ENCODE data around the gene ASPHD2. TPM values are rescaled to one million over a fixed set of nuclear protein-coding genes. Genes with fewer than 3 reads are reported as not detected.
"Not testable (repeated sequence)": the region's sequence is repeated elsewhere in the genome, so short reads cannot be mapped to it uniquely, and the experiment has no call there.

The ASPHD2 gene
- total and polyA plus RNA-seq, 2 donors = 2.1 to 2.9 TPM

DNA sequence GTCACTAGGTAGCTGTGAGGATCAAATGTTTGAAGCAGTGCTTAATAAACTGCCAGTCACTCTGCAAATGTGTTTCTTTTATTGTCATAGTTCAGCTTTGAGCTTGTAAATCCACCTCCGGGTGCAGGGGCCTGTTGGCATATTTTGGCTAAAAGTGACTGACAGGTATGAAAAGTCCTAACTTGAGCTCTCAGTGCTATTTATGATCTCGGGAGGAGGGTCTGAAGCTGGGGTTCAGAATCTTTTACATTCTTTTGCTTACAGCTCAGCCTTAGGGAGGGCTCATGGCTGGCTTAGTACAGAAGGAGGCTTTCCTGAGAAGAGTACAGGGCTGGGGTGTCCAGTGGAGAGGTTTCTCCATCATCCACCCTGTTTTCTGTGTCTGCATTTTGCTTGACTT, 1.5 kb downstream of the ASPHD2 start:
- no peak overlapping the region for H3K27ac ChIP-seq (ENCODE audit: low read depth in 1 of 2, low read length in 1 of 2)
- H3K4me1 ChIP-seq (ENCODE audit: control insufficient read depth in 2 of 2, insufficient read depth in 2 of 2, low read length in 2 of 2) = peaks cover 13 to 14% of the 10 kb centered on the region in 2 donors
- peaks cover 0 to 4% of the 10 kb centered on the region in 2 donors for H3K9me3 ChIP-seq (ENCODE audit: control insufficient read depth in 2 of 2, insufficient read depth in 1 of 2, low read length in 1 of 2)
- 93% methylated on average over 2 of the region's 2 CpGs for WGBS
- H3K4me3 ChIP-seq (ENCODE audit: low read length in 2 of 2) = no peak overlapping the region
- peaks cover 0 to 3% of the 10 kb centered on the region in 2 donors for H3K36me3 ChIP-seq (ENCODE audit: control insufficient read depth in 2 of 2, insufficient read depth in 2 of 2, low read length in 1 of 2)
- DNase-seq (ENCODE audit: low read depth in 6 of 9, low spot score in 9 of 9) = no peak
- peaks cover 7 to 27% of the 10 kb centered on the region in 2 donors for H3K27me3 ChIP-seq (ENCODE audit: control insufficient read depth in 2 of 2, insufficient read depth in 1 of 2, low read length in 1 of 2)

DNA sequence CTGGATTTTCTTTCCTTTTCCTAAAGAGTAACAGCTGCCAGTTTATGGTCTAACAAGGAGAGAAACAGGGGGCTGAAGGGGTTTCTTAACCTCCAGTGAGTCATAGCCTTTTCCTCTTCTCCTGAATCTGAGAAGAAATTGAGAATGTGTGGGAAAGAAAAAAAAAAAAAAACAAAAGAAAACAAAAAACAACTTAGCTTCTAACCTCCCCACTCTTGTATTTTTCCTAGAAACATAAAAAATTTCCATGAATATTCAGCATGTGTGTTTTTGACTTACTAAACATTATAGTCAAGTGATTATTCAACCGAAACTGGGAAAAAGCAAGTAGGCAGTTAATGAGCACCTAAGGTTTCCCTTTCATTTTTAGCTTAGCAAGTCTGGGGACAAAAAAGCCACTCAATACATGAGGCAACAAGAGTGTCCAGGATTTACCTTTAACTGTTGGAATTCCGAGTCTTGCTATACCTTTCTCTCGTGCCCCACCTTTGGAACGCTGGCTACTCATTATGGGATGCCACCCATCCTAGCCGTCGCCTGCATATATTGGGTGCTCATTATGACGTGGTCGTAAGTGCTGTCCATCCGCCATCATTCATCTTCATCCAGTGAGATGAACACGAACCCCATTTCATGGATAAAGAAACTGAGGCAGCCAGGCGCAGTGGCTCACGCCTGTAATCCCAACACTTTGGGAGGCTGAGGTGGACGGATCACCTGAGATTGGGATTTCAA, 2.4 kb downstream of the ASPHD2 start:
- 97% methylated on average over 13 of the region's 13 CpGs for WGBS
- peak in 1 of 9 donors; percentile 7 for DNase-seq (ENCODE audit: low read depth in 6 of 9, low spot score in 9 of 9)
- Histone ChIP-seq H3K36me3 (ENCODE audit: control insufficient read depth in 2 of 2, insufficient read depth in 2 of 2, low read length in 1 of 2) (peaks cover 0 to 3% of the 10 kb centered on the region in 2 donors), H3K9me3 (ENCODE audit: control insufficient read depth in 2 of 2, insufficient read depth in 1 of 2, low read length in 1 of 2) (peaks cover 0 to 4% of the 10 kb centered on the region in 2 donors), H3K4me1 (ENCODE audit: control insufficient read depth in 2 of 2, insufficient read depth in 2 of 2, low read length in 2 of 2) (peaks cover 13 to 14% of the 10 kb centered on the region in 2 donors), H3K27me3 (ENCODE audit: control insufficient read depth in 2 of 2, insufficient read depth in 1 of 2, low read length in 1 of 2) (peaks cover 7 to 23% of the 10 kb centered on the region in 2 donors), H3K4me3 (ENCODE audit: low read length in 2 of 2) (no peak overlapping the region), H3K27ac (ENCODE audit: low read depth in 1 of 2, low read length in 1 of 2) (no peak overlapping the region)

DNA sequence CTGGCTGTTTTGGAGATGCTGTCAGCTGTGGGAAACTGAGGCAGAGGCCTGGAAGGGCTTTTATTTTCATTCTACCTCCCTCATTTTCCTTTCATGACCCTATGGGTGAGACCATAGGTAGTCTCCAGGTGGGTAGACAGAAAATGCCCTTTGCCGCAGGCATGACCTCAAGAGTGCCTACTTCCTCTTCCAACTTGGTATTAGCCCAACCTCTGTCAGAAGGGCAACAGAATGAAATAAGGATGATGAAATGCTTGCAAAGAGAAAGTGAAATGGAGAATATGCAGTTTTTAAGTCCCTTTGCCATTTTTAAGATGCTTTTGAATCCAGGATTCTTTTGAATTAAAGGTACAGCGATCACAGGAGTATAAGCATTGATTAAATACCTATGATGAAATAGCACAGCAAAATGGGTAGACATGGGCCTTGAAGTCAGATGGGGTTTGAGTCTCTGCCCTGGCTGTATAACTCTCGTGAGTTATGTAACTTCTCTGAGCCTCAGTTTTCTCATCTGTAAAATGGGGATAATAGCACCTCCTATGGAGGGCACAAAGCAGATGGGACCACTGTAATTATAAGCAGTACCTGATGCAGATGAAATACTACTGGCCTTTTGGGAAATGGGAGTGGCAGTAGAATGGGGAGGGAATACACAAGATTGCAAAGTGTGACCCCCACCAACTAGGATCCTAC, 3.7 kb downstream of the ASPHD2 start:
- peaks cover 13 to 14% of the 10 kb centered on the region in 2 donors for H3K4me1 ChIP-seq (ENCODE audit: control insufficient read depth in 2 of 2, insufficient read depth in 2 of 2, low read length in 2 of 2)
- peak in 1 of 9 donors; percentile 21 for DNase-seq (ENCODE audit: low read depth in 6 of 9, low spot score in 9 of 9)
- H3K27ac ChIP-seq (ENCODE audit: low read depth in 1 of 2, low read length in 1 of 2) = no peak overlapping the region
- H3K27me3 ChIP-seq (ENCODE audit: control insufficient read depth in 2 of 2, insufficient read depth in 1 of 2, low read length in 1 of 2) = peaks cover 7 to 20% of the 10 kb centered on the region in 2 donors
- H3K36me3 ChIP-seq (ENCODE audit: control insufficient read depth in 2 of 2, insufficient read depth in 2 of 2, low read length in 1 of 2) = peaks cover 0 to 3% of the 10 kb centered on the region in 2 donors
- 83% methylated on average over 3 of the region's 3 CpGs for WGBS
- H3K4me3 ChIP-seq (ENCODE audit: low read length in 2 of 2) = no peak overlapping the region
- H3K9me3 ChIP-seq (ENCODE audit: control insufficient read depth in 2 of 2, insufficient read depth in 1 of 2, low read length in 1 of 2) = peaks cover 0 to 4% of the 10 kb centered on the region in 2 donors

DNA sequence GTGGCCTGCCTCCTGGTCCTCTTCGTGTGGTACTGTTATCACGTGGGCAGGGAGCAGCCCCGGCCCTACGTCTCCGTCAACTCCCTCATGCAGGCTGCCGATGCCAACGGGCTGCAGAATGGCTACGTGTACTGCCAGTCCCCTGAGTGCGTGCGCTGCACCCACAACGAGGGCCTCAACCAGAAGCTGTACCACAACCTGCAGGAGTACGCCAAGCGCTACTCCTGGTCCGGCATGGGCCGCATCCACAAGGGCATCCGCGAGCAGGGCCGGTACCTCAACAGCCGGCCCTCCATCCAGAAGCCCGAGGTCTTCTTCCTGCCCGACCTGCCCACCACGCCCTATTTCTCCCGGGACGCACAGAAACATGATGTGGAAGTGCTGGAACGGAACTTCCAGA, 4.7 kb downstream of the ASPHD2 start:
- no peak for DNase-seq (ENCODE audit: low read depth in 6 of 9, low spot score in 9 of 9)
- peaks cover 6 to 8% of the 10 kb centered on the region in 2 donors for H3K4me1 ChIP-seq (ENCODE audit: control insufficient read depth in 2 of 2, insufficient read depth in 2 of 2, low read length in 2 of 2)
- H3K36me3 ChIP-seq (ENCODE audit: control insufficient read depth in 2 of 2, insufficient read depth in 2 of 2, low read length in 1 of 2) = peaks cover 0 to 3% of the 10 kb centered on the region in 2 donors
- 98% methylated on average over 25 of the region's 25 CpGs for WGBS
- H3K9me3 ChIP-seq (ENCODE audit: control insufficient read depth in 2 of 2, insufficient read depth in 1 of 2, low read length in 1 of 2) = no peaks in the 10 kb centered on the region
- no peak overlapping the region for H3K4me3 ChIP-seq (ENCODE audit: low read length in 2 of 2)
- no peak overlapping the region for H3K27ac ChIP-seq (ENCODE audit: low read depth in 1 of 2, low read length in 1 of 2)
- peaks cover 7 to 20% of the 10 kb centered on the region in 2 donors for H3K27me3 ChIP-seq (ENCODE audit: control insufficient read depth in 2 of 2, insufficient read depth in 1 of 2, low read length in 1 of 2)

DNA sequence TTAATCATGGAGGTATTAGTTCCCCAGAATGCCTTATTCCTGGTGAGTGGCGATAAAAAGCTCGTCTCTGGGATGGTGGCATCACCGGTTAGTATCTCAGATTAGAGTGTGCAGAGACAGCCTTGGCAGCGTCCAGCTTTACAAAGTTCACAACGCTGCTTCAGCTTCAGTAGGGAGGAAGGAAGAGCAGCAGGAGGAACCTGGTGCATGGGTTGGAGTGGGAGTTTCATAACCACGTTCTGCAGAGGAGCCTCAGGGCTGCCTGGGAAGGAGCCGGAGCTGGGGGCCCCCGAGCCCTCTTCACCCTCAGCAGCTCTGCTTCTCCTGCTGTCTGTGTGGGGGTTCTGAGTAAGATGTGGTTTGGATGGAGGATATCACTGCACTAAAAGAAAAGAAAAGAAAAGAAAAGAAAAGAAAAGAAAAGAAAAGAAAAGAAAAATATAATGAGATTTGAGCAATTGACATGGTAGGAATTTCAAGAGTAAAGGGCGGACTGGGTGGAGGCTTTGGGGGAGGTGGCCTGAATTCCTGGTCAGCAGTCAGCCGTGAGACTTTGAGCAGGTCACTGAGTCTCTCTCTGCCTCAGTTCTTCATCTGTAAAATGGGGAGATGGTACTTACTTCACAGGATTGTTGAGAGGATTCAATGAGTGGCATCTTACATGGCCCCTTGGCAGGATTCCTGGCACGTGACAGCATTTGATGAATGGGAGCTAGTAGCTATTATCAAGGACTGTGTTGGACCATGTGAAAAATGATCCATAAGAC, 6.5 kb downstream of the ASPHD2 start:
- 87% methylated on average over 11 of the region's 11 CpGs for WGBS
- H3K27me3 ChIP-seq (ENCODE audit: control insufficient read depth in 2 of 2, insufficient read depth in 1 of 2, low read length in 1 of 2) = peaks cover under 1 to 9% of the 10 kb centered on the region in 2 donors

DNA sequence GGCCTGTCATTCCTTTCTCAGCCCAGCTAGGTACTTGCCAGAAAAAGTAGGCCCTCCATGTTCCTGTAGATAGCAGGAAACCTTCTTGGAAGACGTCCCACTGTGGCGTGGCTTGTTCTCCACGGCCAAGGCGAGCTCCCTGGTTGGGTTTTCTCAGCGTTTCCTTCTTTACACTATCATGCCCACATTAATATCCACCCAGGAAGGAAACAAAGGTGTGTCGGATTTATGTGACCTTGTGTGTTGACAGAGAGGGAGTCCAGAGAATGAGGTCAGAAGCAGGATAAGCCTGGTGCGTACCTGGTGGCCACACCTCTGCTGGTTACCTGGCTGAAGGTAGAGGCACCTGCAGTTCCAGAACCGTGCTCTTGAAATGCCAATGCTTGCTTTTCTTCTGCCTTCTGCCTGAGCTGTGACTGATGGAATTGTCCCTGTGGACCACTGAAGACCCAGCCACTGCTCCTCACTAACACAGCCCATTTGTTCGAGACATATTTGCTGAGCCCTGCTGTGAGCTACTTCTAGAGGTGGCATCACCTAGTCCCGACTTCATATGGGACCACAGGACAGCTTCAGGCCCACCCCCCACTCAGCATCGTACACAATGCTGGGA, 7.9 kb downstream of the ASPHD2 start:
- WGBS = 91% methylated on average over 11 of the region's 11 CpGs
- Histone ChIP-seq H3K27me3 (ENCODE audit: control insufficient read depth in 2 of 2, insufficient read depth in 1 of 2, low read length in 1 of 2) (no peaks in the 10 kb centered on the region), H3K36me3 (ENCODE audit: control insufficient read depth in 2 of 2, insufficient read depth in 2 of 2, low read length in 1 of 2) (peaks cover 0 to 3% of the 10 kb centered on the region in 2 donors), H3K4me1 (ENCODE audit: control insufficient read depth in 2 of 2, insufficient read depth in 2 of 2, low read length in 2 of 2) (no peaks in the 10 kb centered on the region), H3K4me3 (ENCODE audit: low read length in 2 of 2) (no peak overlapping the region), H3K27ac (ENCODE audit: low read depth in 1 of 2, low read length in 1 of 2) (no peak overlapping the region), H3K9me3 (ENCODE audit: control insufficient read depth in 2 of 2, insufficient read depth in 1 of 2, low read length in 1 of 2) (no peaks in the 10 kb centered on the region)
- no peak for DNase-seq (ENCODE audit: low read depth in 6 of 9, low spot score in 9 of 9)

More for the DNA sequence above, 6.5 kb downstream of the ASPHD2 start:
- Histone ChIP-seq H3K36me3 (ENCODE audit: control insufficient read depth in 2 of 2, insufficient read depth in 2 of 2, low read length in 1 of 2) (peaks cover 0 to 3% of the 10 kb centered on the region in 2 donors), H3K9me3 (ENCODE audit: control insufficient read depth in 2 of 2, insufficient read depth in 1 of 2, low read length in 1 of 2) (no peaks in the 10 kb centered on the region), H3K27ac (ENCODE audit: low read depth in 1 of 2, low read length in 1 of 2) (no peak overlapping the region), H3K4me1 (ENCODE audit: control insufficient read depth in 2 of 2, insufficient read depth in 2 of 2, low read length in 2 of 2) (no peaks in the 10 kb centered on the region), H3K4me3 (ENCODE audit: low read length in 2 of 2) (no peak overlapping the region)
- no peak for DNase-seq (ENCODE audit: low read depth in 6 of 9, low spot score in 9 of 9)

DNA sequence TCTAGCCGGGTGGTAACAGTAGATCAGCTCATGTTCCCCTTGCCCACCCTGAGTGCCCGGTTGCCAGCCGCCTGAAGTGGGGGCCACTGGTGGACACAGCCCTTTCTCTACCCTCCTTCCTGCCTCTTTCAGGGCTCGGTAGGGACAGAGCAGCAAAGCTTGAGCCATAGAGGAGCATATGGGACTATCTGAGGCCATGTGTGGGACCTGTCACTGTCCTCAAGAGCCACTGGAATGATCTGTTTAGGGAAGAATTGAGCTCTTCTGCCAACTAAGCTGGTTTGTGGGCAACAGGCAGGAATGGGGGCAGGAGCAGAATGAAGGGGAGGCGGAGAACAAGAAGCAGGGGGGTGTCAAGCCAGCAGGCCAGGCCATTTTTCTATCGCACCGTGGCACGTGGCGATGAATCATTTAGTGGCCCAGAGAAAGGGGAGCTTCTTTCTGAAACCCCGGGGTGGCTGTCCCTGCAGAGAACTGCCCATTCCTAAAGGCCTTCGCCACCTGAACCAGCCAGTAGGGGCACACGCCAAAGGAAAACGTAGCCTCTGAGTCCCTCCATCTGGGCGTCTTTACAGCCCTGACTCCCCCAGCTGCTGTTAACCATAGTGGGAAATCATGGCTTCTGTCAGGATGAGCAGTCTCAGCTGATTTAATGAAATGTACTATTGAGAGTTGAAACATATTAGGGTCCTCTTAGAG, 8.8 kb downstream of the ASPHD2 start:
- Histone ChIP-seq H3K4me1 (ENCODE audit: control insufficient read depth in 2 of 2, insufficient read depth in 2 of 2, low read length in 2 of 2) (no peaks in the 10 kb centered on the region), H3K36me3 (ENCODE audit: control insufficient read depth in 2 of 2, insufficient read depth in 2 of 2, low read length in 1 of 2) (peaks cover 0 to 3% of the 10 kb centered on the region in 2 donors), H3K27me3 (ENCODE audit: control insufficient read depth in 2 of 2, insufficient read depth in 1 of 2, low read length in 1 of 2) (no peaks in the 10 kb centered on the region), H3K4me3 (ENCODE audit: low read length in 2 of 2) (no peak overlapping the region), H3K9me3 (ENCODE audit: control insufficient read depth in 2 of 2, insufficient read depth in 1 of 2, low read length in 1 of 2) (no peaks in the 10 kb centered on the region), H3K27ac (ENCODE audit: low read depth in 1 of 2, low read length in 1 of 2) (no peak overlapping the region)
- 97% methylated on average over 14 of the region's 14 CpGs for WGBS
- DNase-seq (ENCODE audit: low read depth in 6 of 9, low spot score in 9 of 9) = no peak

DNA sequence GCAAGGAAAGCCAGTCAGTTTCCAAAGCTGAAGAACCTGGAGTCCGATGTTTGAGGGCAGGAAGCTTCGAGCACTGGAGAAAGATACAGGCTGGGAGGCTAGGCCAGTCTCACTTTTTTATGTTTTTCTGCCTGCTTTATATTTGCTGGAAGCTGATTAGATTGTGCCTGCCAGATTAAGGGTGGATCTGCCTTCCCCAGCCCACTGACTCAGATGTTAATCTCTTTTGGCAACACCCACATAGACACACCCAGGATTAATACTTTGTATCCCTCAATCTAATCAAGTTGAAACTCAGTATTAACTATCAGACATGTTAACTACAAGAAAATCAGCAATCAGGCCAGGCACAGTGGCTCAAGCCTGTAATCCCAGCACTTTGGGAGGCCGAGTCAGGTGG, 9.7 kb downstream of the ASPHD2 start:
- H3K27ac ChIP-seq (ENCODE audit: low read depth in 1 of 2, low read length in 1 of 2); DNase-seq (ENCODE audit: low read depth in 6 of 9, low spot score in 9 of 9); H3K36me3 ChIP-seq (ENCODE audit: control insufficient read depth in 2 of 2, insufficient read depth in 2 of 2, low read length in 1 of 2); H3K9me3 ChIP-seq (ENCODE audit: control insufficient read depth in 2 of 2, insufficient read depth in 1 of 2, low read length in 1 of 2); H3K4me1 ChIP-seq (ENCODE audit: control insufficient read depth in 2 of 2, insufficient read depth in 2 of 2, low read length in 2 of 2); H3K4me3 ChIP-seq (ENCODE audit: low read length in 2 of 2); H3K27me3 ChIP-seq (ENCODE audit: control insufficient read depth in 2 of 2, insufficient read depth in 1 of 2, low read length in 1 of 2): not testable (repeated sequence)
- WGBS = 99% methylated on average over 3 of the region's 3 CpGs
